Sigmoid colon (tissue), 4 donors: ENCODE measurements around the gene HOXA11.

Source experiments
- EP300 ChIP-seq, 4 donors: sonication (generic); formaldehyde crosslinking; IDR thresholded peaks; one replicate each; pipeline ENCODE4 v1.6.1; 2017; ENCODE audit warnings: antibody characterized with exemption in 4 of 4
- POLR2A ChIP-seq, 2 donors: fragments of 450-650 bp; IDR thresholded peaks; one replicate each; pipeline ENCODE4 v1.6.1; 2016; ENCODE audit warnings: antibody characterized with exemption in 2 of 2, mild to moderate bottlenecking in 2 of 2, moderate library complexity in 2 of 2
- POLR2AphosphoS5 ChIP-seq, 4 donors: sonication (generic); formaldehyde crosslinking; IDR thresholded peaks; one replicate each; pipeline ENCODE4 v1.6.1; 2017; ENCODE audit warnings: antibody characterized with exemption in 4 of 4
- TF ChIP-seq, protein P1 (sequence below), 4 experiments: fragments of 450-650 bp in 3 of 4; fragments of 200-600 bp in 1 of 4; IDR thresholded peaks; one replicate each; pipeline ENCODE4 v1.5.1; 2016 to 2019; ENCODE audit warnings: antibody characterized with exemption in 4 of 4, mild to moderate bottlenecking in 3 of 4, moderate library complexity in 2 of 4

DNA sequence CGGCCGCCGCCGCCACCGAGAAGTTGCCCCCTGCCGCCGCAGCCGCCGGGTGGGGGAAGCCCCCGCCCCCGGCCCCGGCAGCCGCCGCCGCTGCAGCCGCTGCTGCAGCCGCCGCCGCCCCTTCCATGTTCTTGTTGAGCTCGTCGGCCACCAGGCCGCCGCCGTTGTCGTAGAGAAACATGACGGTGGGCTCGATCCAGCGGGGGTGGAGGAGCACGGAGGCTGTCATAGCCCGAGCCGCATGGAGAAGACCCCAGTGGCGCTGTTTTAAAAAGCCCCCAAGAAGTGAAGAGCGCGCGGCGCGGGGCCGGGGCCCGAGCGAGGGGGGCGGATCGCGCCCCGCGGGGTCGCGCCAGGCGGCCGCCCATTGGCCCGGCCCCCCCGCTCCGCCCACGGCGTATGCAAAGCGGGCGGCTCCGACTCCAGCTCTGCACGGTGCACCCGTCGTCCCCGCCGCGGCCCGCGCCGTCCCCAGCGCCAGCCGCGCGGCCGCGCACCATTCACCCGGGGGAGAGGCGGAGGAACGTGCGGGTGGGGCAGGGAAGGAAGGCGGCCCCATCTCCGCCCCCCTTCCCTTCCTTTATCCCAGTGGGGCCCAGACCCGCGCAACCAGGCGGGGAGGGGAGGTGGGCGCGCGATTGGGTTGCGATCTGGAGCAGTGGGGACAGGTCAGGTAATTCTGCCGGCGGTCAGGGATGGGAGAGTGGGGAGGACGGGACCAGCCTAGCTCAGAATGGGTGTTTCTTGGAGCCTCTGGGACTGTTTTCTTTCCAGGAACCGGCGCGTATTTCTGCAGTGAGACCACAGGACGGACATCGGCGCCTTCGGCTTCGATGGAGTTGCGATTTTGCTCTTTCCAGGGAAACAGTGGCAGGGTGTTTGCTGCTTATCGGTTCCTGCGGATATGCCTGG is 15.1 kb upstream of the HOXA11 start, which contains the start of gene HOXA13:
- TF ChIP-seq, protein P1, sequence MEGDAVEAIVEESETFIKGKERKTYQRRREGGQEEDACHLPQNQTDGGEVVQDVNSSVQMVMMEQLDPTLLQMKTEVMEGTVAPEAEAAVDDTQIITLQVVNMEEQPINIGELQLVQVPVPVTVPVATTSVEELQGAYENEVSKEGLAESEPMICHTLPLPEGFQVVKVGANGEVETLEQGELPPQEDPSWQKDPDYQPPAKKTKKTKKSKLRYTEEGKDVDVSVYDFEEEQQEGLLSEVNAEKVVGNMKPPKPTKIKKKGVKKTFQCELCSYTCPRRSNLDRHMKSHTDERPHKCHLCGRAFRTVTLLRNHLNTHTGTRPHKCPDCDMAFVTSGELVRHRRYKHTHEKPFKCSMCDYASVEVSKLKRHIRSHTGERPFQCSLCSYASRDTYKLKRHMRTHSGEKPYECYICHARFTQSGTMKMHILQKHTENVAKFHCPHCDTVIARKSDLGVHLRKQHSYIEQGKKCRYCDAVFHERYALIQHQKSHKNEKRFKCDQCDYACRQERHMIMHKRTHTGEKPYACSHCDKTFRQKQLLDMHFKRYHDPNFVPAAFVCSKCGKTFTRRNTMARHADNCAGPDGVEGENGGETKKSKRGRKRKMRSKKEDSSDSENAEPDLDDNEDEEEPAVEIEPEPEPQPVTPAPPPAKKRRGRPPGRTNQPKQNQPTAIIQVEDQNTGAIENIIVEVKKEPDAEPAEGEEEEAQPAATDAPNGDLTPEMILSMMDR (IDR thresholded peaks at IDR 0.05) = no peak
- TF ChIP-seq POLR2A (IDR thresholded peaks at IDR 0.05) (peak in 1 of 2 donors; percentile 56), POLR2AphosphoS5 (IDR thresholded peaks at IDR 0.05) (peak; percentile 29 to 60 (median 57)), EP300 (IDR thresholded peaks at IDR 0.05) (no peak)
